RPMI8226 (cell line): ENCODE data around the gene MXD3.
"Not testable (repeated sequence)": the region's sequence is repeated elsewhere in the genome, so short reads cannot be mapped to it uniquely, and the experiment has no call there.

Experiments
- DNase-seq: peaks from one replicate; pipeline ENCODE4 v3.0.0-alpha.2; 2015

MXD3 gene

GRCh38 chr5:177343000-177343399 lies 31.3 kb upstream of the MXD3 start:
- DNase-seq: not testable (repeated sequence)

GRCh38 chr5:177339107-177339638 lies 27.5 kb upstream of the MXD3 start:
- no peak for DNase-seq

- no peak for DNase-seq
These were observed 26.8 kb upstream of the MXD3 start for GRCh38 chr5:177338251-177339106.

GRCh38 chr5:177336603-177337494 lies 25.2 kb upstream of the MXD3 start:
- no peak for DNase-seq

GRCh38 chr5:177336112-177336511 lies 24.4 kb upstream of the MXD3 start:
- peak; percentile 54 for DNase-seq

GRCh38 chr5:177335701-177336065 lies 24.0 kb upstream of the MXD3 start:
- DNase-seq: no peak

GRCh38 chr5:177334781-177335700 lies 23.3 kb upstream of the MXD3 start:
- no peak for DNase-seq

- no peak for DNase-seq
These were observed 22.5 kb upstream of the MXD3 start for GRCh38 chr5:177334155-177334551.

- DNase-seq: no peak
These were observed 21.9 kb upstream of the MXD3 start for GRCh38 chr5:177333420-177334154.

- DNase-seq: no peak
These were observed 21.2 kb upstream of the MXD3 start for GRCh38 chr5:177332896-177333260.

- DNase-seq: no peak
These were observed 20.6 kb upstream of the MXD3 start for GRCh38 chr5:177332031-177332895.

GRCh38 chr5:177330991-177331842 lies 19.5 kb upstream of the MXD3 start:
- DNase-seq: no peak

GRCh38 chr5:177329883-177330282 lies 18.2 kb upstream of the MXD3 start:
- DNase-seq: no peak

- DNase-seq: no peak
These were observed 17.0 kb upstream of the MXD3 start for GRCh38 chr5:177328545-177329231.

- no peak for DNase-seq
These were observed 16.1 kb upstream of the MXD3 start for GRCh38 chr5:177327539-177328522.

GRCh38 chr5:177325868-177326381 lies 14.2 kb upstream of the MXD3 start:
- no peak for DNase-seq

GRCh38 chr5:177320879-177321278 lies 9.2 kb upstream of the MXD3 start:
- DNase-seq: peak; percentile 45
